HG02973 (cell line): ENCODE data around the gene SPG11.
"Not testable (repeated sequence)": the region's sequence is repeated elsewhere in the genome, so short reads cannot be mapped to it uniquely, and the experiment has no call there.

Source experiments
- ATAC-seq: cut with Tn5 transposase; IDR thresholded peaks from one replicate; pipeline ENCODE4 v1.9.1; 2021; ENCODE audit warnings: moderate library complexity; ENCODE audit not compliant: unreplicated experiment

SPG11 gene

GRCh38 chr15:44663410-44664308, at the start of gene SPG11:
Gene SPG11 (minus strand): TSS chr15:44663662. CDS start chr15:44663647, 15 bp downstream.
- ATAC-seq: peak; percentile 69

- ATAC-seq: no peak
Observed at GRCh38 chr15:44712346-44713005, 49.0 kb upstream of the SPG11 start.

GRCh38 chr15:44711743-44712345, 48.4 kb upstream of the SPG11 start:
- ATAC-seq: peak; percentile 12

- ATAC-seq: peak; percentile 73
Observed at GRCh38 chr15:44711096-44711742, 47.8 kb upstream of the SPG11 start, which contains the start of the genes B2M and PATL2. Gene B2M (plus strand): TSS chr15:44711517. CDS start chr15:44711547, 30 bp downstream. Gene PATL2 (minus strand): TSS chr15:44711323. CDS start chr15:44676490, 34,833 bp downstream.

GRCh38 chr15:44710236-44711095, 47.0 kb upstream of the SPG11 start:
- no peak for ATAC-seq

- no peak for ATAC-seq
Observed at GRCh38 chr15:44706946-44707636, 43.6 kb upstream of the SPG11 start.

- no peak for ATAC-seq
Observed at GRCh38 chr15:44706401-44706800, 42.9 kb upstream of the SPG11 start.

GRCh38 chr15:44705986-44706385, 42.5 kb upstream of the SPG11 start:
- ATAC-seq: no peak

GRCh38 chr15:44700676-44701075, 37.2 kb upstream of the SPG11 start:
- not testable (repeated sequence) for ATAC-seq

GRCh38 chr15:44698641-44699040, 35.2 kb upstream of the SPG11 start:
- ATAC-seq: no peak

- no peak for ATAC-seq
Observed at GRCh38 chr15:44697014-44697413, 33.6 kb upstream of the SPG11 start.

GRCh38 chr15:44695294-44695693, 31.8 kb upstream of the SPG11 start:
- ATAC-seq: no peak

GRCh38 chr15:44694416-44694815, 31.0 kb upstream of the SPG11 start:
- ATAC-seq: no peak

GRCh38 chr15:44692659-44693058, 29.2 kb upstream of the SPG11 start:
- no peak for ATAC-seq

- not testable (repeated sequence) for ATAC-seq
Observed at GRCh38 chr15:44690245-44690644, 26.8 kb upstream of the SPG11 start.

- ATAC-seq: not testable (repeated sequence)
Observed at GRCh38 chr15:44689318-44689717, 25.9 kb upstream of the SPG11 start.

GRCh38 chr15:44682809-44683682, 19.6 kb upstream of the SPG11 start:
- ATAC-seq: not testable (repeated sequence)

GRCh38 chr15:44682211-44682610, 18.7 kb upstream of the SPG11 start:
- no peak for ATAC-seq
